T-helper 17 cell (primary cell): ENCODE results near the gene TBC1D25. TPM values are rescaled to one million over a fixed set of nuclear protein-coding genes. Genes with fewer than 3 reads are reported as not detected.
"Not testable (repeated sequence)": the region's sequence is repeated elsewhere in the genome, so short reads cannot be mapped to it uniquely, and the experiment has no call there.

Experiments used
- ATAC-seq: fragments of 150-1000 bp; cut with Tn5 transposase; 2 replicates; pipeline ENCODE4 v1.10.0; 2021; ENCODE audit warnings: mild to moderate bottlenecking, moderate library complexity
- DNase-seq, 3 donors: peaks; one replicate each; pipeline versions ENCODE4 v3.0.0 to v3.0.0-alpha.2; 2020 to 2021
- H3K9me3 ChIP-seq: one replicate; pipeline ENCODE4 v1.7.0; 2013; ENCODE audit warnings: low read length, mild to moderate bottlenecking; ENCODE audit not compliant: control insufficient read depth, poor library complexity, severe bottlenecking
- H3K27ac Mint-ChIP-seq: one replicate; pipeline ENCODE4 v1.8.0; 2022; ENCODE audit warnings: mild to moderate bottlenecking, moderate library complexity, mixed read lengths
- H3K27me3 Mint-ChIP-seq: one replicate; pipeline ENCODE4 v1.8.0; 2022; ENCODE audit warnings: mixed read lengths
- H3K36me3 Mint-ChIP-seq: one replicate; pipeline ENCODE4 v1.8.0; 2022; ENCODE audit warnings: low read depth, mixed read lengths
- H3K4me1 Mint-ChIP-seq: one replicate; pipeline ENCODE4 v1.8.0; 2022; ENCODE audit warnings: mild to moderate bottlenecking, mixed read lengths
- H3K4me3 Mint-ChIP-seq: one replicate; pipeline ENCODE4 v1.8.0; 2022; ENCODE audit warnings: mild to moderate bottlenecking, moderate library complexity, mixed read lengths
- total RNA-seq, 4 donors: library from RNA in 2 of 4; stranded (reverse) in 2 of 4; gene quantifications; one replicate each; pipeline ENCODE4 v1.2.3 and lab custom pipeline; 2022 to 2026

The TBC1D25 gene
- total RNA-seq, 2 donors from 2014 or later: 23.2 to 31.3 TPM

DNA sequence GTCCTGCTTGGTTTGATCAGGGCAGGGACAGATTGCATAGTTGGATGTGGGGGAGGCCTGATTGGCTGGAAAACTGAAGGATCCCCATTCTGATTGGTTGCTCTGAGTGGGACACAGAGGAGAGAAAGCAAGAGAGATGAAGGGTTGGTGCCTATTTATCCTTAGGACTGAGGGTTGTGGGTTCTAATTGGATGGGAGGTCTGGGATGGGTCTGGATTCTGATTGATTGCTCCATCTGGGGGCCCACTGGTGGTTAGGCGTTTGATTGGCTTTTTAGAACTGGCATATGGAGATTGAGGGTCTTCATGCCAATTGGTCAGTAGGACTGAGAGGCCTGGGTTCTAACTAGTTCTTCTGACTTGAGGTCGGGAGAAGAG is 18.6 kb upstream of the TBC1D25 start:
- peaks cover 21% of the 10 kb centered on the region for H3K4me1 Mint-ChIP-seq
- no peaks in the 10 kb centered on the region for H3K27me3 Mint-ChIP-seq
- no peak for ATAC-seq
- H3K27ac Mint-ChIP-seq: peak overlapping the region; percentile 95
- peaks cover 3% of the 10 kb centered on the region for H3K36me3 Mint-ChIP-seq
- H3K4me3 Mint-ChIP-seq: peak overlapping the region; percentile 86
- DNase-seq: no peak
- no peaks in the 10 kb centered on the region for H3K9me3 ChIP-seq

DNA sequence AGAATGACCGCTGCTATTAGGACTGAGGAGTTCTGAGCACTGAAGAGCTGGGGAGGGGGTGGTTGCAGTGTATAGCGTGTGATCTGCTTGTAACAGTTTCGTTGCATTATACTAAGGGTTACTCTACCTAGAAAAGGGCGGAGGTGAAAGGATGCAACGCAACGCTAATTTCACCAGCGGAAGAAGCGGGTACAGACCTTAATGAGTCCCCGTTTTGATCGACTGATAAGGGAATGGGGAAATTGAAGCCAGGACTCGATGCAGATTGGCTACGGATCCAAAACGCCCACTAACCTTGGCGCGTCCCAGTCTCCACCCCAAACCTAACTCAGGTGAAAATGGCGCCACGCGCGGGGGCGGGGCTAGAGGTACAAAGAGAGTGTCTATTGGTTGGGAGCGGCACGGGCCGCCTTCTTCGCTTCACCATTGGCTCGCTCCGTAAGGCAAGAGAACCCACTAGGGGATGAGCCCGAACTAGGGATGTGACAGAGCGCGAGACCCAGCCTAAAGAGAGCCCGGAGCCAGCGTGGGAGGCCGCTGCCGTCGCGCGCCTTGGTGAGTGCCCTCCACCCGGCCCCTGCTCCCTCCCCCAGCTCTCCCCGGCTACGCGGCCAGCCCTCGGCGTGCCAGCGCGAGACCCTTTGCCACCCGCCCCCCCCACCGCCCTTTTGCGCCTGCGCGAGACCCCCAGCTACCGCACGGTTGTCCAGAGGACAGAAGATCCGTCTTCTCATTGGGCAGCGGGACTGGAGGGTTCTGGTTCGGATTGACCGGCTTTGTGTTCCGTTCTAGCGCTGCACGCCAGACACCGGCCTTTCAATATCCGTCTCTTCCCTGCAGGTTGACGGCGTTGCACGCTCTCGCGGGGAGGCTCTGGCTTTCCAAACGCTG is 17.9 kb upstream of the TBC1D25 start, which contains the start of gene EBP:
Gene EBP (plus strand): TSS at position 456 of the 891 bp plus-strand sequence. CDS start 1,964 bp downstream, outside the sequence.
- DNase-seq: peak; percentile 83 to 90 (median 89)
- H3K9me3 ChIP-seq: no peaks in the 10 kb centered on the region
- Mint-ChIP-seq H3K36me3 (peaks cover 3% of the 10 kb centered on the region), H3K4me3 (peak within 1 kb of the TSS; percentile 86), H3K27ac (peak within 1 kb of the TSS; percentile 95), H3K4me1 (peaks cover 18% of the 10 kb centered on the region), H3K27me3 (no peaks in the 10 kb centered on the region)
- ATAC-seq: peak; percentile 96

DNA sequence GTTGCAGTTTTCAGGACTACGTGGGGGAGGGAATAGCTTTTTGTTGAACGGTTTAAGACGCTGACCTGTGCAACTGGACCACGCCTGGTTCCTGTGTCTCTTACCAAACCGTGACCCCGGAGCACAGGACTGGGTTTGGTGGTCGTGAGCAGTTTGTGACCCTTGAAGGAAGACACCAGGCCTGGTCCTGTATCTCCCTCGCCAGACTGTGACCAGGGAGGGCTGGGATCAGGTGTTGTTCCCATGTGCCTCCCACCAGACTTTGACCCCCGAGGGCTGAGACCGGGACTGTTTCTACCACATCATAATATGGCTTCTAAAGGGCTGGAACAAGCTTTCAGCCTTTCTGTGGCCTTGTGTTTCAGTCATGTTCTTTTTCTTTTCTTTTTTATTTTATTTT is 17.2 kb upstream of the TBC1D25 start:
- H3K36me3 Mint-ChIP-seq: peaks cover 4% of the 10 kb centered on the region
- H3K4me1 Mint-ChIP-seq: peaks cover 14% of the 10 kb centered on the region
- no peak for DNase-seq
- ATAC-seq: no peak
- H3K9me3 ChIP-seq: no peaks in the 10 kb centered on the region
- peak overlapping the region; percentile 86 for H3K4me3 Mint-ChIP-seq
- H3K27ac Mint-ChIP-seq: peak overlapping the region; percentile 95
- no peaks in the 10 kb centered on the region for H3K27me3 Mint-ChIP-seq

DNA sequence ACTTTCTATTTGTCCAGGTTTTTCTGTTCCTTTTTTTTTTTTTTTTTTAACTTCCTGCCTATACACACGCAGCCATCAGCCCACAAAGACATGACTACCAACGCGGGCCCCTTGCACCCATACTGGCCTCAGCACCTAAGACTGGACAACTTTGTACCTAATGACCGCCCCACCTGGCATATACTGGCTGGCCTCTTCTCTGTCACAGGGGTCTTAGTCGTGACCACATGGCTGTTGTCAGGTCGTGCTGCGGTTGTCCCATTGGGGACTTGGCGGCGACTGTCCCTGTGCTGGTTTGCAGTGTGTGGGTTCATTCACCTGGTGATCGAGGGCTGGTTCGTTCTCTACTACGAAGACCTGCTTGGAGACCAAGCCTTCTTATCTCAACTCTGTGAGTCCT is 15.8 kb upstream of the TBC1D25 start:
- H3K9me3 ChIP-seq: no peaks in the 10 kb centered on the region
- peak overlapping the region; percentile 74 for H3K4me3 Mint-ChIP-seq
- no peak for DNase-seq
- ATAC-seq: no peak
- H3K36me3 Mint-ChIP-seq: peaks cover 6% of the 10 kb centered on the region
- H3K27me3 Mint-ChIP-seq: no peaks in the 10 kb centered on the region
- no peak overlapping the region for H3K27ac Mint-ChIP-seq
- peaks cover 14% of the 10 kb centered on the region for H3K4me1 Mint-ChIP-seq

DNA sequence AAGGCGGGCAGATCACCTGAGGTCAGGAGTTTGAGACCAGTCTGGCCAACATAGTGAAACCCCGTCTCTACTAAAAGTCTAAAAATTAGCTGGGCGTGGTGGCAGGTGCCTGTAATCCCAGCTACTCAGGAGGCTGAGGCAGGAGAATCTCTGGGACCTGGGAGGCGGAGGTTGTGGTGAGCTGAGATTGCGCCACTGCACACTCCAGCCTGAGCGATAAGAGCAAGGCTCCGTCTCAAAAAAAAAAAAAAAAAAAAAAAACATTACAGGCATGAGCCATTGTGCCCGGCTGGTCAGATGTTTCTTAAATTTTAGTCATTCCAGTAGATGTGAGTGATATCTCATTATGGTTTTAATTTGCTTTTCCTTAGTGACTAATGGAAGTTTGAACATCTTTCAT is 13.7 kb upstream of the TBC1D25 start:
- H3K27me3 Mint-ChIP-seq, H3K4me1 Mint-ChIP-seq, ATAC-seq, DNase-seq, H3K9me3 ChIP-seq, H3K4me3 Mint-ChIP-seq, H3K36me3 Mint-ChIP-seq, H3K27ac Mint-ChIP-seq: not testable (repeated sequence)

DNA sequence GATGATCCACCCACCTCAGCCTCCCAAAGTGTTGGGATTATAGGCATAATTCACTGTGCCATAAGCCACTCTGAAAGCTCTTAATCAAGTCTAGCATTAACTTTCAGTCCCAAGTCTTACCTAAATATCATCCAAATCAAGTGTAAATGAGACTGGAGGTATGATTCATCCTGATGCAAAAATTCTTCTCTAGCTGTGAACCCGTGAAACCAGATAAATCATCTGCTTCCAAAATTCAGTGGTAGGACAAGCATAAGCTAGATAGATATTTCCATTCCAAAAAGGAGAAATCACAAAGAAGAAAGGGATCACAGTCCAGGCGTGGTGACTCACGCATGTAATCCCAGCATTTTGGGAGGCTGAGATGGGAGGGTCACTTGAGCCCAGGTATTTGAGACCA is 8.8 kb upstream of the TBC1D25 start:
- ATAC-seq: no peak
- Mint-ChIP-seq H3K4me1 (peaks cover 8% of the 10 kb centered on the region), H3K27me3 (no peaks in the 10 kb centered on the region), H3K4me3 (no peak overlapping the region), H3K36me3 (peaks cover 6% of the 10 kb centered on the region), H3K27ac (no peak overlapping the region)
- DNase-seq: no peak
- H3K9me3 ChIP-seq: no peaks in the 10 kb centered on the region

DNA sequence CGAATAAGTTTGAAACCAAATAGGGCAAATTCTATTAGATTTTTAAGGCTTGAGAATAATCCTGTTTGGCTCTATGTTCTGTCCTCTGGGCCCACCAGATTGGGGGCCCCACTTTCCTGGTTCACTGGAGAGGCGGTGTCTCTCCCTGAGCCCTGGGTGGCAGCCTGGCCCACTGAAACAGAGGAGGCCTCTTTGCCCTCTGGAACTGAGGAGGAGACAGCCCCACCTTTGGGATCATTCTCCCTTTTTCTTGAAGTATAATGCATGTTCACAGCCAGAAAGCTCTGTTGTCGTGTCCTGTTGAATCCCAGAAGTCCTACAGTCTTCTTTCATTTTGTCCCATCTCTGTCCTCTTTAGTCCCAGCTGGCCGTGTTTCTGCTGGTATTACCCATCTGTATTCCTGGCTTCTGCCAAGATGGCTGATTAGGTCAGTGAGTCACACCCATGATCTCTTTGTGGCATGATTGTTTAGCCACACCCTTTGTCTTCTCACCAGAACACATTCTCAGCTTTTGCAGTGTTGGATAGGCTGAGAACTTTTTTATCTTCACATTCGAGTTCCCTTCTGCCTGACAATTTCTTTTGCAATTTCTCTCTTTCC is 8.1 kb upstream of the TBC1D25 start:
- Mint-ChIP-seq H3K4me3 (peak overlapping the region; percentile 25), H3K27me3 (no peaks in the 10 kb centered on the region), H3K27ac (peak overlapping the region; percentile 72), H3K4me1 (peaks cover 8% of the 10 kb centered on the region), H3K36me3 (peaks cover 5% of the 10 kb centered on the region)
- H3K9me3 ChIP-seq: no peaks in the 10 kb centered on the region
- ATAC-seq (peak; percentile 33), DNase-seq (no peak)

DNA sequence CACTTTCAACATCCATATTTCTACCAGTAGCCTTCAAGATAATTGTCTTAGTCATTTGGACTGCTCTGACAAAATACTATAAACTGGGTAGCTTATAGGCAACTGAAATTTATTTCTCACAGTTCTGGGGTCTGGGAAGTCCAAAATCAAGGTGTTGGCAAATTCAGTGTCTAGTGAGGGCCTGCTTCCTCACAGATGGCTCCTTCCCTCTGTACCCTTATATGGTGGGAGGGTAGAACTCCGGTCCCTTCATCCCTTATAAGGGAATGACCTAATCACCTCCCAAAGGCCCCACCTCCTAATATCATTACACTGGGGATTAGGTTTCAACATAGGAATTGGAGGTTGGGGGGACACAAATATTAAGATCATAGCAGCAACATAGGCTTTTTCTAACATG is 7.4 kb upstream of the TBC1D25 start:
- Mint-ChIP-seq H3K4me1 (peaks cover 8% of the 10 kb centered on the region), H3K4me3 (no peak overlapping the region), H3K27ac (peak overlapping the region; percentile 72), H3K27me3 (no peaks in the 10 kb centered on the region), H3K36me3 (peaks cover 2% of the 10 kb centered on the region)
- ATAC-seq (no peak), DNase-seq (no peak)
- no peaks in the 10 kb centered on the region for H3K9me3 ChIP-seq

DNA sequence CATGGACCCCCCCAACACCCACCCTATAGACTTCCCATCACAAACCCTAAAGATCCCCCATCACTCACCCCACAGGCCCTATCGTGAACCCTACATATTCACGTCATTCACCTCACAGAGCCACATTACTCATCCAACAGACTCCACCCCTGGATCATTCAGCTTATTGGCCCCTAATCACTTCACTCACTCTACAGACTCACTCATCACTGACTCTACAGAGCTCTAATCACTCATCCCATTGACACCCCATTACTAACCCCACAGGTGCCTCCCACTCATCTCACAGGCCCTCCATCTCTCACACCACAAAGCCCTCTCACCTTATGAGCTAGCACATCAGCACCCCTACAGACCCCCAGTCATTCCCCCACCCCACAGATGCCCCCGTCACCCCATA is 6.3 kb upstream of the TBC1D25 start:
- peaks cover 8% of the 10 kb centered on the region for H3K4me1 Mint-ChIP-seq
- H3K4me3 Mint-ChIP-seq: no peak overlapping the region
- H3K27me3 Mint-ChIP-seq: no peaks in the 10 kb centered on the region
- no peak overlapping the region for H3K27ac Mint-ChIP-seq
- H3K9me3 ChIP-seq: no peaks in the 10 kb centered on the region
- DNase-seq (no peak), ATAC-seq (no peak)
- H3K36me3 Mint-ChIP-seq: peaks cover 2% of the 10 kb centered on the region

DNA sequence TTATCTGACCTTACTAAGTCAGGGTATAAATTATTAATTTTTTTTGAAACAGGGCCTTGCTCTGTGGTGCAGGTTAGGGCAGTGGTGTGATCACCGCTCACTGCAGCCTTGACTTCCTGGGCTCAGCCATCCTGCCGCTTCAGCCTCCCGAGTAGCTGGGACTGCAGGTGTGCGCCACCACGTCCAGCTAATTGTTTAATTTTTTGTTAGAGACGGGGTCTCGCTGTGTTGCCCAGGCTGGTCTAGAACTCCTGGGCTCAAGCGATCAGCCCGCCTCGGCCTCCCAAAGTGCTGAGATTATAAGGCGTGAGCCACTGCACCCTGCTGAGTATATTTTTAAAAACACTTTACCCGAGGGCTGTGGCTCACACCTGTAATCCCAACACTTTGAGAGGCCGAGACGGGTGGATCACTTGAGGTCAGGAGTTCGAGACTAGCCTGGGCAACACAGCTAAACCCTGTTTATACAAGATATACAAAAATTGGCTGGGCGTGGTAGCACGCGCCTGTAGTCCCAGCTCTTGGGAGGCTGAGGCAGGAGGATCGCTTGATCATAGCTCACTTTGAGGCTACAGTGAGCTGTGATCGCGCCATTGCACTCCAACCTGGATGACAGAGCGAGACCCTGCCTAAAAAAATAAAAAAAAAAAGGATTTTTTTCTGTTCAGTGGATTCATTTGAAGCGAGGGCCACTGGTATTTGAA is 721 bp upstream of the TBC1D25 start:
- Mint-ChIP-seq H3K4me1 (peaks cover 16% of the 10 kb centered on the region), H3K27ac (peak overlapping the region; percentile 86), H3K27me3 (no peaks in the 10 kb centered on the region), H3K4me3 (no peak overlapping the region), H3K36me3 (no peaks in the 10 kb centered on the region)
- no peaks in the 10 kb centered on the region for H3K9me3 ChIP-seq
- ATAC-seq (no peak), DNase-seq (no peak)

DNA sequence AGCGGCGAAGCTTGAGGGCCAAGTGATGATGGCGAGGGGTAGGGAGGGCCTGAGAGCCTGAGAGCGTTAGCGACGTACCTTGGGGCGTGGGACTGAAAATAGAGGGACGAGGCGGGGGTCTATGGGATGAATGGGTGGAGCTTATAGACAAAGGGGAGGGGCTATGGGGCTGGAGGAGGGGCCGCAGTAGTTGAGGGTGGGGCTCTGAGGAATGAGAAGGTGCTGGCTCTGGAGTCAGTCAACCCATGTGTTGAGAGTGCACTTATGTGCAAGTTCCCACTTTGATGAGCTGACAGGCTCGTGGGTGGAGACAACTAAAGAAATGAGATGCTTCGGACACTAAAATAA is 488 bp downstream of the TBC1D25 start:
- peak; percentile 59 for ATAC-seq
- H3K4me3 Mint-ChIP-seq: peak overlapping the region; percentile 89
- peak overlapping the region; percentile 86 for H3K27ac Mint-ChIP-seq
- H3K4me1 Mint-ChIP-seq: peaks cover 16% of the 10 kb centered on the region
- H3K9me3 ChIP-seq: no peaks in the 10 kb centered on the region
- no peaks in the 10 kb centered on the region for H3K27me3 Mint-ChIP-seq
- peak; percentile 22 to 51 (median 23) for DNase-seq
- H3K36me3 Mint-ChIP-seq: no peaks in the 10 kb centered on the region

DNA sequence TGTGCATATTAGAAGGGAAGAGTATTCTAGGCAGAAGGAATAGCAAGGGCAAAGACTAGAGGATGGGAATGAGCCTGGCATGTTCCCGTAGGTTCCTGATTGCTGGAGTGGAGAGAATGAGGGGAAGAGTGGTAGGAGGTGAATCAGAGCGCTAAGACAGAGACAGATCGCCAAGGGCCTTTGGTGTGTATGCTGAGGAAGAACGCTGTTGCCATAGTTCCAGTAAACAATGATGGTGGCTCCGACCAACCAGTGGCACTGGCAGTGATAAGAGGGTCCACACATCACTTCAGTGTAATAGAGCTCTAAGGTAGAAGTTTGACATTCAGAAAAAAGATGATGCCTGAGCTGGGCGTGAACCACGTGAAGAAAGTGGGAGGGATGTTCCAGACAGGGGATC is 966 bp downstream of the TBC1D25 start:
- H3K9me3 ChIP-seq: no peaks in the 10 kb centered on the region
- peak overlapping the region; percentile 86 for H3K27ac Mint-ChIP-seq
- peak overlapping the region; percentile 89 for H3K4me3 Mint-ChIP-seq
- DNase-seq: no peak
- no peak for ATAC-seq
- no peaks in the 10 kb centered on the region for H3K36me3 Mint-ChIP-seq
- no peaks in the 10 kb centered on the region for H3K27me3 Mint-ChIP-seq
- peaks cover 16% of the 10 kb centered on the region for H3K4me1 Mint-ChIP-seq

DNA sequence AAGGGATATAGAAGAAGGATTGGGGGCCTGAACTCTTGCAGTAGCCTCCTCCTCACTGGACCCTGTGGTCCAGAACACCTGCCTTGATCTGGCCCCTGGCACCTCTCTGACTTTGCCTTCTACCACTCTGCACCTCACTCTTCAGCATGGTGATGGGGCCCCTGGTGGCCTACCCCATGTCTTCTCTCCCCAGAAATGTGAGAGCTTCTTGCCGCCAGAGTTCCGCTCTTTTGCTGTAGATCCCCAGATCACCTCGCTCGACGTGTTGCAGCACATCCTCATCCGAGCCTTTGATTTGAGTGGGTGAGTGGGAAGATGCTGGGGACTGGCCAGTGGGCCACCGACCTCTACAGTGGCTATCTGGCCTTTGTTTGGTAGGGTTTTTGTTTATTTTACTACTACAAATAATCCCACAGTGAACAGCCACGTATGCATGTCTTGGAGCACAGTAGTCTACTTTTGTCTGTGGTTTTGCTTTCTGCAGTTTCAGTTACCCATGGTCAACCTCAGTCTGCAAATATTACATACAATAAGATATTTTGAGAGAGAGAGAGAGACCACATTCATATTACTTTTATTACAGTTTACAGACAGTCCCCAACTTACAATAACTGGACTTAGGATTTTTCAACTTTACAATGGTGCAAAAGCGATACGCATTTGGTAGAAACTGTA is 1.8 kb downstream of the TBC1D25 start:
- no peak for ATAC-seq
- Mint-ChIP-seq H3K27me3 (no peaks in the 10 kb centered on the region), H3K4me1 (peaks cover 16% of the 10 kb centered on the region), H3K27ac (no peak overlapping the region), H3K36me3 (no peaks in the 10 kb centered on the region), H3K4me3 (peak overlapping the region; percentile 89)
- no peaks in the 10 kb centered on the region for H3K9me3 ChIP-seq
- no peak for DNase-seq
